Measurements from ENCODE around the gene PSENEN.

Gene PSENEN

GRCh38 chr19:35731779-35732405 lies 13.6 kb upstream of the PSENEN start:
- DNase-seq (ENCODE audit: low read depth, low spot score) = no peak
- Histone ChIP-seq H3K36me3 (ENCODE audit: insufficient read depth, insufficient read length, low read length) (peaks cover 95% of the 10 kb centered on the region), H3K9ac (ENCODE audit: insufficient read length, low read depth) (no peak overlapping the region), H3K27me3 (ENCODE audit: insufficient read depth, insufficient read length) (no peaks in the 10 kb centered on the region), H3K4me1 (ENCODE audit: insufficient read depth, insufficient read length) (peaks cover 2% of the 10 kb centered on the region), H3K4me3 (ENCODE audit: insufficient read length, low read depth) (no peak overlapping the region), H3K9me3 (ENCODE audit: insufficient read depth, low read length) (no peaks in the 10 kb centered on the region)
- TF ChIP-seq SUZ12 (IDR thresholded peaks at IDR 0.05; ENCODE audit: extremely low read depth, insufficient read depth, insufficient read length) = no peak
- TF ChIP-seq ZNF274 (IDR thresholded peaks at IDR 0.05; ENCODE audit: low read depth, low read length) = no peak
- no peak for TF ChIP-seq YY1 (IDR thresholded peaks at IDR 0.05; ENCODE audit: insufficient read depth, insufficient read length)

GRCh38 chr19:35732540-35733179 lies 12.8 kb upstream of the PSENEN start:
- DNase-seq (ENCODE audit: low read depth, low spot score) = no peak
- no peak for TF ChIP-seq SUZ12 (IDR thresholded peaks at IDR 0.05; ENCODE audit: extremely low read depth, insufficient read depth, insufficient read length)
- no peak for TF ChIP-seq ZNF274 (IDR thresholded peaks at IDR 0.05; ENCODE audit: low read depth, low read length)
- no peak for TF ChIP-seq YY1 (IDR thresholded peaks at IDR 0.05; ENCODE audit: insufficient read depth, insufficient read length)
- Histone ChIP-seq H3K27me3 (ENCODE audit: insufficient read depth, insufficient read length) (no peaks in the 10 kb centered on the region), H3K4me3 (ENCODE audit: insufficient read length, low read depth) (no peak overlapping the region), H3K9ac (ENCODE audit: insufficient read length, low read depth) (no peak overlapping the region), H3K9me3 (ENCODE audit: insufficient read depth, low read length) (no peaks in the 10 kb centered on the region), H3K36me3 (ENCODE audit: insufficient read depth, insufficient read length, low read length) (peaks cover 95% of the 10 kb centered on the region), H3K4me1 (ENCODE audit: insufficient read depth, insufficient read length) (peaks cover 2% of the 10 kb centered on the region)

GRCh38 chr19:35733180-35734125 lies 12.0 kb upstream of the PSENEN start:
- H3K36me3 ChIP-seq (ENCODE audit: insufficient read depth, insufficient read length, low read length) = peaks cover 95% of the 10 kb centered on the region
- DNase-seq (ENCODE audit: low read depth, low spot score) = no peak

GRCh38 chr19:35734273-35734672 lies 11.2 kb upstream of the PSENEN start:
- DNase-seq (ENCODE audit: low read depth, low spot score) = no peak
- no peak overlapping the region for H3K4me3 ChIP-seq (ENCODE audit: insufficient read length, low read depth)
- H3K9me3 ChIP-seq (ENCODE audit: insufficient read depth, low read length) = no peaks in the 10 kb centered on the region
- peaks cover 2% of the 10 kb centered on the region for H3K4me1 ChIP-seq (ENCODE audit: insufficient read depth, insufficient read length)
- H3K9ac ChIP-seq (ENCODE audit: insufficient read length, low read depth) = no peak overlapping the region
- peaks cover 95% of the 10 kb centered on the region for H3K36me3 ChIP-seq (ENCODE audit: insufficient read depth, insufficient read length, low read length)
- TF ChIP-seq SUZ12 (IDR thresholded peaks at IDR 0.05; ENCODE audit: extremely low read depth, insufficient read depth, insufficient read length) = no peak
- no peak for TF ChIP-seq ZNF274 (IDR thresholded peaks at IDR 0.05; ENCODE audit: low read depth, low read length)
- no peak for TF ChIP-seq YY1 (IDR thresholded peaks at IDR 0.05; ENCODE audit: insufficient read depth, insufficient read length)
- no peaks in the 10 kb centered on the region for H3K27me3 ChIP-seq (ENCODE audit: insufficient read depth, insufficient read length)

More at GRCh38 chr19:35733180-35734125, 12.0 kb upstream of the PSENEN start:
- TF ChIP-seq SUZ12 (IDR thresholded peaks at IDR 0.05; ENCODE audit: extremely low read depth, insufficient read depth, insufficient read length) (no peak), ZNF274 (IDR thresholded peaks at IDR 0.05; ENCODE audit: low read depth, low read length) (no peak), YY1 (IDR thresholded peaks at IDR 0.05; ENCODE audit: insufficient read depth, insufficient read length) (no peak)
- peaks cover 2% of the 10 kb centered on the region for H3K4me1 ChIP-seq (ENCODE audit: insufficient read depth, insufficient read length)
- H3K4me3 ChIP-seq (ENCODE audit: insufficient read length, low read depth) = no peak overlapping the region
- no peaks in the 10 kb centered on the region for H3K27me3 ChIP-seq (ENCODE audit: insufficient read depth, insufficient read length)
- no peaks in the 10 kb centered on the region for H3K9me3 ChIP-seq (ENCODE audit: insufficient read depth, low read length)
- H3K9ac ChIP-seq (ENCODE audit: insufficient read length, low read depth) = no peak overlapping the region

GRCh38 chr19:35734889-35735288 lies 10.6 kb upstream of the PSENEN start:
- H3K4me3 ChIP-seq (ENCODE audit: insufficient read length, low read depth) = no peak overlapping the region
- no peak for TF ChIP-seq YY1 (IDR thresholded peaks at IDR 0.05; ENCODE audit: insufficient read depth, insufficient read length)
- TF ChIP-seq SUZ12 (IDR thresholded peaks at IDR 0.05; ENCODE audit: extremely low read depth, insufficient read depth, insufficient read length) = no peak
- no peak for TF ChIP-seq ZNF274 (IDR thresholded peaks at IDR 0.05; ENCODE audit: low read depth, low read length)
- no peak overlapping the region for H3K9ac ChIP-seq (ENCODE audit: insufficient read length, low read depth)
- H3K9me3 ChIP-seq (ENCODE audit: insufficient read depth, low read length) = no peaks in the 10 kb centered on the region
- peaks cover 4% of the 10 kb centered on the region for H3K4me1 ChIP-seq (ENCODE audit: insufficient read depth, insufficient read length)
- peaks cover 90% of the 10 kb centered on the region for H3K36me3 ChIP-seq (ENCODE audit: insufficient read depth, insufficient read length, low read length)
- no peaks in the 10 kb centered on the region for H3K27me3 ChIP-seq (ENCODE audit: insufficient read depth, insufficient read length)
- no peak for DNase-seq (ENCODE audit: low read depth, low spot score)

GRCh38 chr19:35736913-35737886 lies 8.3 kb upstream of the PSENEN start:
- no peak for DNase-seq (ENCODE audit: low read depth, low spot score)
- TF ChIP-seq SUZ12 (IDR thresholded peaks at IDR 0.05; ENCODE audit: extremely low read depth, insufficient read depth, insufficient read length) = no peak
- TF ChIP-seq ZNF274 (IDR thresholded peaks at IDR 0.05; ENCODE audit: low read depth, low read length) = no peak
- TF ChIP-seq YY1 (IDR thresholded peaks at IDR 0.05; ENCODE audit: insufficient read depth, insufficient read length) = no peak
- Histone ChIP-seq H3K4me1 (ENCODE audit: insufficient read depth, insufficient read length) (peaks cover 4% of the 10 kb centered on the region), H3K36me3 (ENCODE audit: insufficient read depth, insufficient read length, low read length) (peaks cover 69% of the 10 kb centered on the region), H3K9ac (ENCODE audit: insufficient read length, low read depth) (no peak overlapping the region), H3K27me3 (ENCODE audit: insufficient read depth, insufficient read length) (no peaks in the 10 kb centered on the region), H3K4me3 (ENCODE audit: insufficient read length, low read depth) (no peak overlapping the region), H3K9me3 (ENCODE audit: insufficient read depth, low read length) (no peaks in the 10 kb centered on the region)
